Stimulated activated CD4-positive, alpha-beta T cell treated with anti-CD3 and anti-CD28 coated beads, Interleukin-1b, Interleukin-23, amount 100 ng/mL, for 24 hours (primary cell): ENCODE measurements around the gene C5.
"Not testable (repeated sequence)": the region's sequence is repeated elsewhere in the genome, so short reads cannot be mapped to it uniquely, and the experiment has no call there.

Experiments used
- DNase-seq, 4 experiments: peaks; one replicate each; pipeline ENCODE4 v3.0.0-alpha.2; 2020; ENCODE audit warnings: low read depth in 4 of 4, low spot score in 1 of 4

Gene C5

GRCh38 chr9:120982836-120983235, 67.2 kb downstream of the C5 start:
- DNase-seq, result no peak

DNA sequence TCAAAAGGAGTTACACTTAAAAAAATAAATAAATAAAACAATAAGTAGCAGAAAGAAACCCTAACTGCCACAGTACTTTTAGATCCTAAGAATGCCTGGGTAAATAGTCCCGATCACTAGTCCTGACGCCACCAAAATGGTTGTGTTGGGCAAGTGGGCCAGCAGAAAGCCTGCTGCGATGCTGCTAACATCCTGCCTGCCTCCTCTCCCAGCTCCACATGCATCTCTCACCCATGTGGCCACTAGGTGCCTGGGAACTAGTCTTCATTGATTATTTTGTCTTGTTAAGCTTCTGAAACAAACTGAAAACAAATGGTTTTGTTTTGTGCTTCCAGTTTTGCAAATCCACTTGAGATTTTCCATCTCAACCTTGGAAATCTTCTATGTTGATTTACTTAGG, 69.1 kb downstream of the C5 start:
- no peak for DNase-seq

- no peak for DNase-seq
Measured at GRCh38 chr9:120979797-120980196, 70.3 kb downstream of the C5 start.

DNA sequence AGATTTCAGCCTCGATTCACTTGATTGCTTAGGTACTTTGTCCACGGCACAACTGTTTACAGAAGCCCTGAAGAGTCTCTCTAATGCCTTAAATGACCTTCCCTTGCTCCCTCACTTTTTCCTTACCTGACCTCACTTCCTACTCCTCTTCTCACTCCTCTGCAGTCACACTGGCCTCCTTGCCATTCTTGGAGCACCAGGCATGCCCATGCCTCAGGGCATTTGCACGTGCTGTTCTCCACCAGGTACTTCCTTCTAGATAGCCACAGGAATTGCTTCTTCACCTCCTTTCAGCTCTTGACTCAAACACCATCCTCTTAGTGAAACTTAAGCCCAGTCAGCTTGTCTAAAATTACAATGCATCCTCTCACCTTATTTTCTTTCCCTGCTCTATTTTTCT, 71.1 kb downstream of the C5 start:
- DNase-seq, result no peak

DNA sequence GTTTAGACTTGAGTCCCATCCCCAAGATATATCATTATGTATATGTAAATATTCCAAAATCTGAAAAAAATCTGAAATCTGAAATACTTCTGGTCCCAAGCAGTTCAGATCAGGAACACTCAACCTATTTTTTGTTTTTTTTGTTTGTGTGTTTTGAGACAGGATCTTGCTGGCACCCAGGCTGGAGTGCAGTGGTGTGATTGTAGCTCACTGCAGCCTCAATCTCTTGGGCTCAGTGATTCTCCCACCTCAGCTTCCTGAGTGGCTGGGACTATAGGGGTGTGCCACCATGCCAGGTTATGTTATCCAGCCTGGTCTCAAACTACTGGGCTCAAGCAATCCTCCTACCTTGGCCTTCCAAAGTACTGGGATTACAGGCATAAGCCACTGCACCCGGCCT, 72.8 kb downstream of the C5 start:
- DNase-seq, result no peak

GRCh38 chr9:120974921-120975320, 75.2 kb downstream of the C5 start:
- no peak for DNase-seq

DNA sequence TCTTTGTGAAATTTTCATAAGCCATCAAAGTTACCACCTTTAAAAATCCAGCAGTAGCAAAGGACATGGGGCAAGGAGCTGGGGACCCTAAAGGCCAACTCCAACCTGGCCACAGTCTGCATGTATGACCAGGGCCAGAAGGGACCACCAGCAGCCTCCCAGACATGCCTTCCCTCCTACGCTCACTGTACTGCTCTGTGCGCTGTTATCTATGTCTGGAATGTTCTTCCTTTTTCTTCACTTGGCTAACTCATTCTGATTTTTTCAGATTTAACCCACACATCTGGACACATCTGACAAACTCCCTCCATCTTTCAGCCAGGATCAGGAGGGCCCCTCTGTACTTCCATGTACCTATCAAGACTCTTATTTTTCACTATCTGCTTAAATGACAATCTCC, 75.9 kb downstream of the C5 start:
- no peak for DNase-seq

DNA sequence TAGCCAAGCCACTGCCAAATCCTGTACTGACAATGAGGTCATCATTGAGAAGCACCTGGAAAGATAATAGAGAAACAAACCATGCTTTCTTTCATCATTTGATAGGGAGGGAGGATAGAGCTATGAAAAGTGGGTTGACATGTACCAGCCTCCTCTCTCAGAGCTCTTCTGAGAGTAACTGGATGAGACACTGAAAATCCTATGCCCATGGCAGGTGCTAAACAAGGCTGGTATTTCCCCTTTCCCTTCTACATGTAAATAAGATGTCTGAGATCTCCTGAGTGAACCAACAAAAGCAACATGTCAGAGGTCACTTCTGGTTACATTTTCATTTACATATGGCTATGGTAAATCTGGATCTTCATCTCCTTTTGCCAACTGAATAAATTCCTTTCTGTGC, 78.1 kb downstream of the C5 start:
- no peak for DNase-seq

GRCh38 chr9:120971471-120971870, 78.6 kb downstream of the C5 start:
- not testable (repeated sequence) for DNase-seq

- DNase-seq, result no peak
Measured at GRCh38 chr9:120970244-120970643, 79.8 kb downstream of the C5 start.

GRCh38 chr9:120966013-120966369, 84.1 kb downstream of the C5 start:
- no peak for DNase-seq

- DNase-seq, result no peak
Measured at GRCh38 chr9:120965344-120966012, 84.6 kb downstream of the C5 start.

GRCh38 chr9:120961936-120962335, 88.1 kb downstream of the C5 start:
- DNase-seq, result no peak

DNA sequence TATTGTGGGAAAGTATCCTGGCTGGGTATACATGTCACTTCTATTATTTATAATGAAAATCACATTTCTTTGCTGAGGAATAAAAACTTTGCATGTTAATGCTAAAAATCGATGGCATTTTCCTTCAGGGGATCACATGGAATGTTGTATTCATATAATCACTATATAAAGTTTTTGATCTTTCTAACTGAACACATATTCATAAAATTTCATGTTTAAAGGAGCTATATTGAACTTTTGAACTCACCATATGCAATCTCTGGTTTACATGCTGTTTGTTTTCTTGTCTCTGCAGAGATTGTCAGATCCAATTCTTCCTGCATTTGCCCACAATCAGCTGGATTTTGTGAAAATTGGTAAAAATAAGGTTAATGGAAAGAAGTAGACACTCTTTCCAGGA, 90.1 kb downstream of the C5 start:
- no peak for DNase-seq

GRCh38 chr9:120956862-120957261, 93.2 kb downstream of the C5 start:
- DNase-seq, result no peak

GRCh38 chr9:120951960-120952618, 98.0 kb downstream of the C5 start:
- no peak for DNase-seq

DNA sequence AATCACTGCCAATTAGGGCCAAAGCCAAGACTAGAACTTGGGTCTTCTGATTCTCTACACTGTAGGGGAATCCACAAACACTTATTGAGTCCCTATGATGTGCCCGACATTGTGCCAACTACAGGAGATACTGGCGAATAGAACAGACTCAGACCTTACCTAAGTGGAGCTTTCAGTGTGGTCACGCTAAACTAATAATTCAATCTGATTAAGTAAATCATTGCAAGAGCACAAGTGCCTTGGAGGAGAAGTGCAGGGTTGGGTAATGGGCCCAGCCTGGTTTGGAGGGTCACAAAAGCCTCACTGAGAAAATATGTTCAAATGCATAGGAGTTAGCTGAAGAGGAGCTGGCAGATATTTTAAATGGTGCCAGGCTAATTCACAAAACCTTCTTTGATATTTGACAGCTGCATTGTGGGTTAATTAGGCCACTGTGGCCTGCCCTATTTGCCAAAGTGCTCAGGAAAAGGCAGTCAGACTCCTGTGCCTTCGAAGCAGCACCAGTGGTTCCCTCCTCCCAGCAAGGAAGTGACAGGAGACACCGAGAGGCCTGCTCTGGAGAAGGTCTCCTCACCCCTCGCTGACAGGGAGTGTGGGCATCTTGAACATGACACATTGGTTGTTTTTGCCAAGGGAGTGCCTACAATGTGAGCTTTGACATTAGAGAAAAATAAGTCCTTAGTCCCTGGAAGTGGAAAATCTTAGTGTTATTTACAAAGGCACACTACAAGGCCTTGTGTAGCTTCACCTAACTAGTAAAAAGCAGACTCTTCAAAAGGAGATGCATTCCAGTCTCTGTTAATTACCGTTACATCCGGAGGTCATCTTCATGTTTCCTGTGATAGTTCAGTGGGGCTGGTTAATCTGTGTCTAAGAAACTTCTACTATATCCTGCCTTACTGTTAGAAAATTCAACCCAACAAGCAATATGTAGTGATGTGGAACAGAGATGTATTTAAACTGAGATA, 99.4 kb downstream of the C5 start:
- no peak for DNase-seq

- DNase-seq, result no peak
Measured at GRCh38 chr9:120949290-120949689, 100.8 kb downstream of the C5 start.

GRCh38 chr9:120948824-120949223, 101.3 kb downstream of the C5 start:
- DNase-seq, result no peak

- DNase-seq, result no peak
Measured at GRCh38 chr9:120947222-120947621, 102.9 kb downstream of the C5 start.

DNA sequence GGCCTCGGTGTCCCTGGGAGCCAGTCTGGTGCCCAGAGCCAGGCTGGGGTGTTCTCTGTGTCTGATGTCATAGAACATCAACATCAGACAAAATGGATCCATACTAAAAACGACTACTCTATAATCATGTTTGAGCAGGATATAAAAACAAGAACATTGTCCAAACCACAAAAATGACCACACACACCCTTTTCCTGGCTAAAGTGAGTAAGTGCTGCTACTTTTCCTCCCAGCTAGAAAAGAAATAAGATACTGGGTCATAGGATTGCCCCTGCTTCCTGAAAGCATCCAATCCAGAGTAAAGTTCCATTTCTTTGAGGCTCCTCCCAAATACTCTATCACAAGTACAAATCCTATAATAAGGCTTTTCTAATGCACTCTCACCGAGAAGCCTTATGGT, 103.8 kb downstream of the C5 start:
- DNase-seq, result no peak

DNA sequence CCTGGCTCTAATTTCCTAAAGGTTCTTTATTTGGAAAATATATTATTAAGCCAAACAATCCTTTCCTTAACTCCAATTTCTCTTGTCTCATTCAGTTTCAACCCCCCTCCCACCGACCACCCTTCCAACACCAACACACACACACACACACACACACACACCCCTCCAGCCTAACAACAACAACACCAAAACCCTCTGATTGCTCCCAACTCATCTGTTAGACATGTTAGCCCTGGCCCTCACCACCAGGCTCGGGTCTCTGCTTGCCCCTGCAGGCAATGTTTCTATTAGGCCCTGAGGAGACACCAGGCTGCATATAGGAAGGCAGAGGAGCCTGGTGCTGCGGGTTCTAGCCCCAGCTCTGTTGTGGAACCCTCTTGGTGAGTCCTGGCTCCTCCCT, 105.1 kb downstream of the C5 start:
- DNase-seq, result no peak
